Dedifferentiated amniotic fluid mesenchymal stem cell (primary cell): ENCODE data around the gene DZIP1L.

Experiments used
- DNase-seq: peaks from one replicate; pipeline ENCODE4 v3.0.0-alpha.2; 2016; ENCODE audit errors: extremely low spot score

DZIP1L gene

DNA sequence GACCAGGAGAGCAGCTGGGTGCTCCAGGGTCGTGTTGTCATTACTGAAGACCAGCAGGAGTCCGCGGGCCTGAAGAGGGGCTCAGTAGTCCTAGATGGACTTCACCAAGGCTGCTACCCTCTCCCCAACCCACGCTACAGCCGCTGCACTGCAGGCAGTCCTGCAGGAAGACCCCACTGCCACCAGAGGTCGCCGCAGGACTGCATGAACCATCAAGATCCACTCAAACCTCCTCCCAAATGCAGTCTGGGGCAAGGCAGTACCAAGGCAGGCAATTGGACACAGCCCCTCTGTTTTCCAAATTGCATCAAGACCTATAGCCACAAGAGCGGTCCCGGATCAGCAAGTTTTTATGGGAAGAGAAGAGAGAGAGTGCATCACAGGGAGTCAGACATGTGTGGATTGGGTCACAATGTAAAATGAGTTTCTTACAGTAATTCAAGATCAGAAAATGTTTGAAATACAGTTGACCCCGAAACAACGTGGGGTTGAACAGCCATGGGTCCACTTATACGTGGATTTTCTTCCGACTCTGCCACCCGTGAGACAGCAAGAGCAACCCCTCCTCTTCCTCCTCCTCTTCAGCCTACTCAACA, 46.7 kb downstream of the DZIP1L start:
- peak; percentile 61 for DNase-seq

- no peak for DNase-seq
Observed at GRCh38 chr3:138068046-138068445, 47.4 kb downstream of the DZIP1L start.

- no peak for DNase-seq
Observed at GRCh38 chr3:138066972-138067371, 48.4 kb downstream of the DZIP1L start.

GRCh38 chr3:138066383-138066782, 49.0 kb downstream of the DZIP1L start:
- no peak for DNase-seq

- DNase-seq, result no peak
Observed at GRCh38 chr3:138065949-138066348, 49.5 kb downstream of the DZIP1L start.

DNA sequence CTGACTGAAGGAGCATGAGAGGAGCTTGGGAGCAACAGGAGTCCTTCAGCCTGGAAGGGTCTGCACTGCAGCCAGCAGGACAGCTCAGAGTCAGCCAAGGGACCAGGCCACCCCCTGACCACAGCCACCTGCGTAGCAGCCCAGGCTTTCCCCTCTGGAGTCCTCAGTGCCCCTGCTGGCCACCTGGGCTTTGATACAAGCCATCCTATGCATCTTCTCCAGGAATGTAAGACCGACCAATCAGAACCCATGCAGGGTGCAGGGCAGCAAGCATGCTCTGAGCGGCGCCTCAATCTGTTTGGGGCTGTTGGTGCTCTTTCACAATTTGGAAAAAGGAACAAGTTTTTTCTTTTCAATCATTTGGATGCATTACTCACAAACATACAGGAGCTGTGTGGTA, 52.0 kb downstream of the DZIP1L start:
- no peak for DNase-seq

- no peak for DNase-seq
Observed at GRCh38 chr3:138062626-138063025, 52.8 kb downstream of the DZIP1L start.

GRCh38 chr3:138062037-138062436, 53.4 kb downstream of the DZIP1L start:
- no peak for DNase-seq

DNA sequence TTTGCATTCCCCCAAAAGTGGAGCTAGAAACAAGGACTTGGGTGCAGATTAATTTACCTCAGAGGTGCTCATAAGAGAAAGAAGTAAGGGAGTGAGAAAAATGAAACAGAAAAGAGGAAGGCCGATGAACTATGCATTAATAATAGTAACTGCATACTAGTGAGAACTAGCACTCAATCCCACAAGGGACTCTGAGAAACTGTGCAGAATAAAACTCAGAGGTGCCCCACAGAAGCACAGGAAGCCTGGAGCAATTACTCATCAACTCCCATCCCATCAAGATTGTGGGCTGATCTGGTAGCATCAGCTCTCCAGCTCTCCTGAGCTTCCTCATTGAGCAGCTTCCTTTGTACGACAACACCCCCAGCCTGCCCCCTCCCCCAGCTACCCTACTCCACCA, 54.6 kb downstream of the DZIP1L start:
- no peak for DNase-seq

DNA sequence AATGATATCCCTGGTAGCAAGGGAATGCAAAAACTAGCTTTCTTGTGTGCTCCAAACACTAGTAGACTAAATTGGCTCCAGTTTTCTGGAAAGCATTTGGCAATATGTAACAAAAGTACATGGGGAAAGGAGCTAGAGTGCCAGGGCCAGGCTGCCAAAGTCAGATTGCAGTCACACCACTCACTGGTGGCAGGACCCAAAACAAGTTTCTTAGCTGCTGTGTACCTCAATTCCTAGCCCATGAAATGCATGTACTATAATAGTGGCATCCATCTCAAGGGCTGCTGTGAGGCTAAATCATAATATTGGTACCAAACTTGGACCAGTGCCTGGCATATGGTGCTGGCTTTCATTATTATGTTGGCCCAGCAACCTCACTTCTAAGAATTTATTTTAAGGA, 56.1 kb downstream of the DZIP1L start:
- no peak for DNase-seq

- DNase-seq, result no peak
Observed at GRCh38 chr3:138057384-138057783, 58.0 kb downstream of the DZIP1L start.

GRCh38 chr3:138054057-138054456, 61.4 kb downstream of the DZIP1L start:
- no peak for DNase-seq

- peak; percentile 32 for DNase-seq
Observed at GRCh38 chr3:138051947-138052802, 63.2 kb downstream of the DZIP1L start.

DNA sequence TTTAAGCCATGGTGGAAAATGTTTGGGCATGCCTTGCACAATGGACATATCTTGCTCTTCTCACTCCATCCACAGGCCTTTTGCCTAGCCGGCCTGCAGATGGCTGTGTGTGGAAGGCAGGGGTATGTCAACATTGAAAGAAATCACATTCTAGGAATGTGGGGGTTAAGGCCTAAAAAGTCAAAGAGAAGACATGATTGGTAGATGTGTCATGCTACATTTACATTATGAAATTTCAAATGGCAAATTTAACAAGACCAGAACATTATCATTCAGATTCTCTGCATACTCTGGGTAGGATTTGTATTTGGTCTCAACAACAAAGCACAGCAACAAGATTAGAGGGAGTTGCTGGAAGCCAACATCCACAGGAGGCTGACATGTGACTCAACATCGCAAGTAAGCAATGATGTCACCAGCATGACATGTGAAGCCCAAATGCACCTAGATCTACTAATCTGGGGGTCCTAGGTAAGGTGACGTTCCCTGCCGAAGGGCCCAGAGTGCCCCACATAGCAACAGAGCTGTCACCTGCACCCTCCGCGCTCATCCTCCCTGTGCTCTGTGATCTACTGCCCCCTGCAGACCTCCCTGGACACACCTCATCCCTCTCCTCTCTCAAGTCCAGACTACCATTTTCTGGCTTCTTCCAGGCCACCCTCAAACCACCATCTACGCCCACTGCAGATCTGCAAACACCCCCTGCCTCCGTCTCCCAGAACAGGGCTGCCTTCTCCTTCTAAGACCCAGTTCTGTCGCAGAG, 66.1 kb downstream of the DZIP1L start:
- DNase-seq, result no peak

GRCh38 chr3:138047596-138048158, 67.7 kb downstream of the DZIP1L start:
- DNase-seq, result no peak

DNA sequence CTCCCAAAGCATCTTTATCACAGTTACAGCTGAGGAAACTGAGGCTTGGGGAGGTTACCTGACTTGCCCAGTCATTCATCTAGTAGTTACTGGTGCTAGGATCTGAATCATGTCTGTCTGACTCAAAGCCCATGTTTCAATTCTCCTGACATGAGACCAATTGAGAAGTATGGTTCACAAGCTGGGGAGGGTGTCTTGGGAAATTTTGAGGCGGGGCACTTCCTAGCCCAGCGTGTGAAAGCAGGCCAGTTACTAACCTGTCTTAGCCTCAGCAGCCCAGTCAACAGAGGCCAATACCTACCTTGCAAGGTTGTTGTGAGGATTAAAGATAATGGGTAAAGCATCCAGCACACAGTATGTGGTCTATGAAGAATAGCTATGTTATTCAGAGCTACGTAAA, 68.5 kb downstream of the DZIP1L start:
- DNase-seq, result no peak

DNA sequence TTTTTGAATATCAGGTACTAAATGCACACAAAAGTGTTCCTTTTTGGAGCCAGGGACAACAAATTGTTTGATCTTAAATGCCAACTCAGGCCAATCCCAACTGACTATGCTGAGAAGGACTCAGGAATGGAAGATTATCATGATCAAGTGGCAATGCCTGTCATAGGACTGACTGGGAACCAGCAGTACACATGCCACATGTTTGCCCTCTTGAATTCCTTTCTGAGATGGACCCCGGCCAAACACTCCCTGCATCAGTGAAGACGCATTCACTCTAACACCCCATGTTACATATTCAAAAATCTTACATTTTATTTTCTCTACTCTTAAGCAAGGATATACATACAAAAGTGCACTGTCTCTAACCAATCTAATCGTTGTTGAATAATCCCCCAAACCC, 69.3 kb downstream of the DZIP1L start:
- no peak for DNase-seq

GRCh38 chr3:138043266-138044029, 72.0 kb downstream of the DZIP1L start:
- peak; percentile 90 for DNase-seq

GRCh38 chr3:138042043-138042442, 73.4 kb downstream of the DZIP1L start:
- peak; percentile 54 for DNase-seq

DNA sequence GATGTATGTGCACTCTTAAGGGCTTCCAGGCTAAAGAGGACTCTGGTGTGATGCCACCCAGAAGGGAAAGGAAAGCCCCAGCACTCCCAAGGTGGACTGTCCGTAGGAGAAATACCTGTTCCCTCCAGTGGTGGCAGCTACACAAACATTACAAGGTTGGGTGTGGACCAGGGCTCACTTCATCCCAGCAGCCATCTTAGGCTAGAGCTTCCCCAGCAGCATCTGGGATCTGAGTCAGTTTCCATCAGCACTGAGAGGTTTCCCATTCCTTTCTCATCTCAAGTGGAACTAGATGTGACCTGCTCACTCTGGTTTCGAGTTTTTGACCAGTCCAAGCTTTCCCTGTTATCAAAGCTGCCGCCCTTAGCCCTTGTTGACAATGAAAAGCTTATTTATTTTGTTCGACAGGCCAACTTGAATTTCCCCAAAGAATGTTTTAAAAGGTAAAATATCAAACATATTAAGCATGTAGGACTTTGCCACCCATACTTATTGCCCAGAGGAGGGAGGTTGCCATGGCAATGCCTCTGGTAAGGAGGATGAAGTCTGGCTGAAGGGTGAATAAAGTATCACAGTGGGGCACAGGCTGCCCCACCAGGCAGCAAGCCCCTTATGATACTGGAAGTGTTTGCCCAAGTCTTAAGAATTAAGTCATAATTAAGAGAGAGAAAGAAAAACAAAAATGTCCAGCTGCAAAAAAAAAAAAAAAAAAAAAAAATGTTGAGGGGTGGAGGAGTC, 76.5 kb downstream of the DZIP1L start:
- DNase-seq, result no peak

DNA sequence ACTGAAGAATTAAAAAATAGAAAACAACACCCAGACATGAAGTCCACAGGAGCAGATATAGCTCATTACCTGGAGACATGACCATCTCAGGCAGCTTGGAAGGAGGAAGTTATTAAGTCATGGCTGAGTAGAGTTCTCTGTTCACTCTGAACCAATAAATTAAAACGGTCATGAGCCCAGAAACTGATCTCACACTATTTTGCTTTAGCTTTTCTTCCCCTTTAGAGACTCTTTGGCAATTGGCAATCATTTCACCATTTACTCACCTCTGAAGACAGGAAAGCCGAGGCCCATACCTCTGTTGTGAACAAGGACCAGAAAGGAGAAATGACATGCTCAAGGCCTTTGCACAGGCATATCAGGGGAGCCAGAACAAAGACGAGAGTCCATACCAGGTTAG, 78.8 kb downstream of the DZIP1L start:
- DNase-seq, result no peak
